Diencephalon (tissue), 1 donor: ENCODE results near the gene TEX13D. TPM values are rescaled to one million over a fixed set of nuclear protein-coding genes. Genes with fewer than 3 reads are reported as not detected.

Experiments used
- small RNA-seq: library from RNA; depleted of rRNA; stranded (forward); fragments of <200 nt; gene quantifications from one replicate; pipeline ENCODE3, GENCODE V24; 2014
- total RNA-seq: library from RNA; depleted of rRNA; stranded (reverse); fragments of >200 nt; gene quantifications from one replicate; pipeline ENCODE4 v1.2.3, GENCODE V29; 2014

TEX13D gene
- total RNA-seq = not detected

DNA sequence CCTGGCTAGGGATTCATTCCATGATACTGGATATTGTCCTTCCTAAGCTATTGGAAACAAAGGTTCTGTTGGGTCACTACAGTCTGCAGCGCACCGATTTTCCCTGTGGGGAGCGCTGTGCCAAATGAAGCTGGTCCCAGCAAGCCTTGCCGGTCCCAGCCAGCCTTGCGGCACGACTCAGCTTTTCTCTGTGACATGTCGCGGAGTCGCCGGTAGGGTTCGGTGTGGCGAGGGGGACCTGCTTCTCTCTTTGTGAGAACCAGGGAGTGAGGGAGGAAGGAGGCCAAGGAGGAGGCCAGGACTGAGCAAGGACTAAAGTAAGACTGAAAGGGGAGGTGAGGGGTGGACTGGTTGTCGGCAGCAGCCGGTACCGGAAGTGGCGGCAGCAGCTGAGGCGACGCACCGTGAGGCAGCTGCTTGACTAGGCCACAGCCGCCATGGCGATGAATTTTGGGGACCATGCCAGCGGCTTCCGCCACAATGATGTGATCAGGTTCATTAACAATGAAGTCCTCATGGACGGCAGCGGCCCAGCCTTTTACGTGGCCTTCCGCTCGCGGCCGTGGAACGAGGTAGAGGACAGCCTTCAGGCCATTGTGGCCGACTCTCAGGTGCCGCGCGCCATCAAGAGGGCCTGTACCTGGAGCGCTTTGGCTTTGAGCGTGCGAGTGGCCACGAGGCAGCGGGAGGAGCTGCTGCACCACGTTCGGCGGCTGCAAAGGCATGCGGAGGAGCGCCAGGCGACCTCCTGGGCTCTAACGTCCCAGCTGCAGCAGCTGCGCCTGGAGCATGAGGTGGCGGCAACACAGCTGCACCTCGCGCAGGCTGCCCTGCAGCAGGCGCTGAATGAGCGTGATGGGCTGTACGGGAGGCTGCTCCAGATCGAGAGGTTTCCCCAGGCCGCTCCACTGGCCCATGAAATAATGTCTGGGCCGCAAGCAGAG lies at the start of gene TEX13D:
Gene TEX13D, plus strand, starts transcription at position 180 of the 944 bp plus-strand sequence. Its CDS starts 258 bp downstream, at position 438.

DNA sequence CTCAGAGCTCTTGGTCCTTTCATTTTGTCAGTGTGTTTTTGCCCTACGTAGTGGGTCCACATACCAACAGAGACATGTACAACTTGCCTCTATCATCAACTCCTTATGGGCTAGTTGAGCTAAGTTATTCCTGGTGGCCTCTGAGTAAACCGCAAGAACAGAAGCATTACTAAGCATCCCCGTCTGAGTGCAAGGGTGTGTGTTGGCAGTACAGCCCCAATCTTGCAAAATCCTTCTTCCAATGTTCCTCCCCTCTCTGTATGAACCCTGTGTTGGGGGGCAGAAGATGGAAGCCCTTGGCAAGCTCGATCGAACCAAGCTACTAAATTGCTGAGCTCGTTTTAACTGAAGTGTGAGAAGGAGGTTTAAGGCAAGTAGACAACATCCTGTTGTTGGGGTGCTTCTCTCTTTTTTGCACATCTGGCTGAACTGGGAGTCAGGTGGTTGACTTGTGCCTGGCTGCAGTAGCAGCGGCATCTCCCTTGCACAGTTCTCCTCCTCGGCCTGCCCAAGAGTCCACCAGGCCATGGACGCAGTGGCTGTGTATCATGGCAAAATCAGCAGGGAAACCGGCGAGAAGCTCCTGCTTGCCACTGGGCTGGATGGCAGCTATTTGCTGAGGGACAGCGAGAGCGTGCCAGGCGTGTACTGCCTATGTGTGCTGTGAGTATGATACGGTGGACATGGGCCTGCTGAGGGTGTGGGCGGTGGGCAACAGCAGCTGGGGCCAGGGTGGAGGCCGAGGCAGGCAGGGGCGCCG lies 13.8 kb downstream of the TEX13D start, which contains the start of gene SH2D1A:
Gene SH2D1A, plus strand, starts transcription at position 447 of the 760 bp plus-strand sequence. Its CDS starts 80 bp downstream, at position 527.

Small RNA genes within 50 kb of the gene (small RNA-seq; reads per million reads assigned to genes)
- gene AL022718.1 = not detected

Other genes with a start within 250 kb of the TEX13D start
- not detected for gene SH2D1A, start 13.9 kb downstream of the TEX13D start, total RNA-seq